ENCODE results near the gene HBA2. TPM values are rescaled to one million over a fixed set of nuclear protein-coding genes. Genes with fewer than 3 reads are reported as not detected.

HBA2 gene
- total RNA-seq, 2 donors from 2014 or later: 3.5 to 64.9 TPM

GRCh38 chr16:189604-190186 is 17.0 kb downstream of the HBA2 start:
- TF ChIP-seq CTCF (IDR thresholded peaks at IDR 0.05): no peak
- Histone ChIP-seq H3K9ac (ENCODE audit: low read depth in 2 of 2, low read length in 2 of 2) (no peak overlapping the region), H3K27ac (no peak overlapping the region), H3K4me3 (no peak overlapping the region), H3K36me3 (peaks cover 22% of the 10 kb centered on the region), H3K4me1 (no peaks in the 10 kb centered on the region), H3K27me3 (no peaks in the 10 kb centered on the region), H3K9me3 (no peaks in the 10 kb centered on the region)
- DNase-seq: no peak
- intact Hi-C loops (cut with DNase I): no loop called here

- H3K27ac ChIP-seq: no peak overlapping the region
- no peaks in the 10 kb centered on the region for H3K9me3 ChIP-seq
- H3K4me3 ChIP-seq: no peak overlapping the region
- intact Hi-C loops (cut with DNase I): no loop called here
- H3K27me3 ChIP-seq: no peaks in the 10 kb centered on the region
- TF ChIP-seq CTCF (IDR thresholded peaks at IDR 0.05): no peak
- H3K9ac ChIP-seq (ENCODE audit: low read depth in 2 of 2, low read length in 2 of 2): no peak overlapping the region
- H3K36me3 ChIP-seq: peaks cover 40% of the 10 kb centered on the region
- no peaks in the 10 kb centered on the region for H3K4me1 ChIP-seq
- DNase-seq: no peak
These were observed 19.2 kb downstream of the HBA2 start for GRCh38 chr16:191831-192230.

GRCh38 chr16:192686-193085 is 20.0 kb downstream of the HBA2 start:
- no peaks in the 10 kb centered on the region for H3K4me1 ChIP-seq
- no peak overlapping the region for H3K9ac ChIP-seq (ENCODE audit: low read depth in 2 of 2, low read length in 2 of 2)
- H3K36me3 ChIP-seq: peaks cover 40% of the 10 kb centered on the region
- no peaks in the 10 kb centered on the region for H3K27me3 ChIP-seq
- intact Hi-C loops (cut with DNase I): no loop called here
- TF ChIP-seq CTCF (IDR thresholded peaks at IDR 0.05): no peak
- no peak for DNase-seq
- no peaks in the 10 kb centered on the region for H3K9me3 ChIP-seq
- H3K4me3 ChIP-seq: no peak overlapping the region
- no peak overlapping the region for H3K27ac ChIP-seq

GRCh38 chr16:193441-193840 is 20.8 kb downstream of the HBA2 start:
- Histone ChIP-seq H3K4me3 (no peak overlapping the region), H3K36me3 (peaks cover 40% of the 10 kb centered on the region), H3K27ac (no peak overlapping the region), H3K27me3 (no peaks in the 10 kb centered on the region), H3K4me1 (no peaks in the 10 kb centered on the region), H3K9ac (ENCODE audit: low read depth in 2 of 2, low read length in 2 of 2) (no peak overlapping the region), H3K9me3 (no peaks in the 10 kb centered on the region)
- DNase-seq: no peak
- intact Hi-C loops (cut with DNase I): no loop called here
- TF ChIP-seq CTCF (IDR thresholded peaks at IDR 0.05): no peak

GRCh38 chr16:194516-194915 is 21.8 kb downstream of the HBA2 start:
- Histone ChIP-seq H3K4me3 (no peak overlapping the region), H3K9ac (ENCODE audit: low read depth in 2 of 2, low read length in 2 of 2) (no peak overlapping the region), H3K27me3 (no peaks in the 10 kb centered on the region), H3K9me3 (no peaks in the 10 kb centered on the region), H3K4me1 (no peaks in the 10 kb centered on the region), H3K27ac (no peak overlapping the region), H3K36me3 (peaks cover 34% of the 10 kb centered on the region)
- DNase-seq: no peak
- TF ChIP-seq CTCF (IDR thresholded peaks at IDR 0.05): no peak
- intact Hi-C loops (cut with DNase I): no loop called here

Data from colonic mucosa (tissue), 4 donors.